Forelimb muscle (tissue), 1 donor: Measurements from ENCODE around the gene DNASE1L3. TPM values are rescaled to one million over a fixed set of nuclear protein-coding genes. Genes with fewer than 3 reads are reported as not detected.
"Not testable (repeated sequence)": the region's sequence is repeated elsewhere in the genome, so short reads cannot be mapped to it uniquely, and the experiment has no call there.

Source experiments
- DNase-seq: peaks from one replicate; pipeline ENCODE4 v3.0.0-alpha.2; 2013; ENCODE audit warnings: low read depth
- polyA plus RNA-seq: library from polyadenylated mRNA; unstranded; fragments of 120-200 nt; gene quantifications from one replicate; pipeline ENCODE4 v1.2.1, GENCODE V29; 2013; ENCODE audit not compliant: insufficient read length

The DNASE1L3 gene
- polyA plus RNA-seq, 1 donor, result 0.86 TPM

DNA sequence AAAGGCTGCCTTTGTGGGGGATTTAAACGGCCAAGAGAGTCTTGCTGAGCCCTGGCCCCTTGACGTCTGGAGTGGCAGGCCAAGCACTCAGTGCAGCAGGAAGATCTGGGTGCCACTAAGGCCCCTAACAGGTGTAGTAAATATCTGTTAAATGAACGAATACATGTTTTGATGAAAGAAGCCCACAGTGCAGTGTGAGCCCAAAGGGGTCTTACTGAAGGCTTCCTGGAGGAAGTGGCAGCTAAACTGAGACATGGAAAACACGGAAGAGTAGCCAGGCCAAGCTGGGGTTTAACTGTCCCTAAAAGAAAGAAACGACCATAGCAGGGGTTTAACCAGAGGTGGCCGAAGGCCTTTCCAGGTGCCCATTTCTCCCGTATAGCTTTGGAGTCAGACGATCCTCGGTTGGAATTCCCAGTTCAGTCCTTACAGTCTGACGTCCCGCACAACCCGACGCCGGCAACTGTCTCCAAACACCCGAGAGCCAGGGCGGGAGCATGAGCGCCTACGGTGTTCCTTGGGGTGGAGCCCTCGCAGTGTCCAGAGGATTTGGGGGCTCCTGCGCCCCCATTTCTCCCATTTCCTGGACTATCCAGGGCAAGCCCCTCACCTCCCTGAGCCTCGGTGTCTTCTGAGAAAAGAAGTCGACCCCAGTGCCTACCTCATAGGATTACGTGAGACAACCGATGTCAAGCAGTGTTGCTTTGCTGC is 25.9 kb upstream of the DNASE1L3 start:
- no peak for DNase-seq

DNA sequence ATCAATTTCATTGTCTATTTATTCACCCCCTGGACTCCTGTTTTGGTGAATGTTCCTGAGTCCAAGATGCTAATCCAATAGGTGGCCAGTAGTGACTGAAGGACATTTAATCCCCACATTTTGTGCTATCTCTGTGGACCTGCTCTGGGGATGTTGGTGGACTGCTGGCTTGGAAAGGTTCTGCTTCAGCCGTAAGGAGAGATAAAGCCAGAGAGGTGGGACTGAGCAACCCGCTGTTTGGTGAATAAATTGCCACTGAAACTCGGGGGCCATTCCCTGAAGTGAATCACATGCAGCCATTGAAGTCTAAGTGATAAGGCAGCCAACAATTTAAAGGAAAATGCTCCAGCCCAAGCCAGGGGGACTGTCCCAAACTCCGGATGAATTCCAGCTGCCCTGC is 25.2 kb upstream of the DNASE1L3 start:
- DNase-seq, result no peak

DNA sequence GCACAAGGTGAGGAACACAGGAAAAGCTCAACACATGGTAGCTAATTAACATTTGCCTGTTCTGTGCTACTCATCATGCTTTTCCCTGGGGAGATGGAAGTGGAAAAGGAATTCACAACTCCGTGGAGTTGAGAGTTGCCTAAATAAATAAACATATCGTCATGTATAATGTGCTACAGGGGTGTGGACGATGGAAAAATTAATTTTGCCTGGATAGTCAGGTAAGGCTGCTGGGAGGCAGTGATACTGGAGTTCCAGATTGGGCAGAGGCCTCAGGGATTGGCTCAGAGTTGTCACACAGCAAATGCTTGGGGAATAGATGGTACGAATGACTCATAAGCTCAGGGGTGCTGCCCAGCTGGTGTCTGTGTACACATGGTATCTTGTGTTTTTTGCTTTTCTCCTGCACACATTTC is 23.8 kb upstream of the DNASE1L3 start:
- DNase-seq, result no peak

DNA sequence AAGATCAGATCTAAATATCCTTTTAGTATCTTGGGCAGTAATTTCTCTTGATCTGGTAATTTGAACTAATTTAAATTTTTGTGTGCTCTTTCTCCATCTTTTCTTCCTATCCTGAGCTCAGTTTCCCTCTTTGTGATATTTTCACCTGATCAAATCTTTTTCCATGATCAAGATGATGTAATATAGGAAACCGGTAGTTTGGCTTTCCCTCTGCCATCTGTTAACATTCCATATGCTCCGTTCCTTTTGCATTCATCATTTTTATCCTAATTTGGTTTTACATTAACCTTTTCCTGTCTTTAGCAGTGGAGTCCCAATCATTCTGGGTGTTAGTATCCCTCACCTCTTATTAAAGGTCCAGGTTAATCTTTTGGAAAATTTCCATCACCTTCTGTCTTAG is 20.9 kb upstream of the DNASE1L3 start:
- DNase-seq, result no peak

DNA sequence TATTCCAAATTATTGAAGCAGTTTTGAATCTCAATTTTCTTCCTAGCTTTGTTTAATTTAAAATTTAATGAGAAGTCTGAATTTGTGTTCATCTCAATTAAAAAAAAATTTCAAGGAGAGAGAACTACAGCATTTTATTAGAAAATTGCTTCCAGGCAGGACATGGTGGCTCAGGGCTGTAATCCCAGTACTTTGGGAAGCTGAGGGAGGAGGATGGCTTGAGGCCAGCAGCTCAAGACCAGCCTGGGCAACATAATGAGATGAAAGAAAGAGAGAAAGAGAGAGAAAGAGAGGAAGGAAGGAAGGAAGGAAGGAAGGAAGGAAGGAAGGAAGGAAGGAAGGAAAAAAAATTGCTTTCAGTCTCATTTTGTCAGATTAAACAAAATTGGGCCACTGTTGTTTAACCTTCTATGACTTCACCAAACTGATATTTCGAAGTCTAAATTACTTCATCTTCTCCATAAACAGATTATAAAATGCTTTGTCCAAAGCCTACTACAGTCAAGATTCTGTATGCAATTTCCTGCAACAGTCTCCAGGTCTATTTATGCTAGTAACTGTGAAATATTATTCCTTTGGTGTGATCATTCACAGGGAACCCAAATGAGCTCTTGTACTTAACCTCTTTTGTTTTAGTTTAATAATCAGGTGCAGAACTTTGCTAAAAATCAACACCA is 20.2 kb upstream of the DNASE1L3 start:
- DNase-seq, result no peak

DNA sequence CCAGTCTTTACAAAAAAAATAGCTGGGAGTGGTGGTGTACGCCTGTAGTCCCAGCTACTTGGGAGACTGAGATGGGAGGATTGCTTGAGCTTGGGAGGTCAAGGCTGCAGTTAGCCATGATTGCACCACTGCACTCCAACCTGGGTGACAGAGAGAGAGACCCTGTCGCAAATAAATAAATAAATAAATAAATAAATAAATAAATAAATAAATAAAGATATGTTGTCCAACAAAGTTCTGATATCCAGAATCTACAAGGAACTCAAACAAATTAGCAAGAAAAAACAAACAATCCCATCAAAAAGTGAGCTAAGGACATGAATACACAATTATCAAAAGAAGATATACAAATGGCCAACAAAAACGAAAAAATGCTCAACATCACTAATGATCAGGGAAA is 17.2 kb upstream of the DNASE1L3 start:
- not testable (repeated sequence) for DNase-seq

DNA sequence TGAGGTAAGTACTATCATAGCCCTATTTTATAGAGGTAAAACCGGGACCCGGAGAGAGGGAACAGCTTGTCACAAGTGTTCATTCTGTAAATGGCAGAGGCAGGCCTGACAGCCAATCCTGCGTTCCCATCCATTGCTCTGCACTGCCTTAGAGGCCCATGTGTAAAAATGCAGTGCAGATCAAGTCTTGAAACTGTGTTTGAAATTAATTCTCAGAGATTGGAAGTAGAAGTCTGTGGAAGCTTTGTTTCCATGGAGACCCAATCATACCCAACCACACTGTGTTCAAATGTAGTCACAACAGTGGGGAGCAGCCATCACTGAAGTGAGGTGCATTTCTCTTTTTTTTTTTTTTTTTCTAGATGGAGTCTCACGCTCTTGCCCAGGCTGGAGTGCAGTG is 13.1 kb upstream of the DNASE1L3 start:
- no peak for DNase-seq

DNA sequence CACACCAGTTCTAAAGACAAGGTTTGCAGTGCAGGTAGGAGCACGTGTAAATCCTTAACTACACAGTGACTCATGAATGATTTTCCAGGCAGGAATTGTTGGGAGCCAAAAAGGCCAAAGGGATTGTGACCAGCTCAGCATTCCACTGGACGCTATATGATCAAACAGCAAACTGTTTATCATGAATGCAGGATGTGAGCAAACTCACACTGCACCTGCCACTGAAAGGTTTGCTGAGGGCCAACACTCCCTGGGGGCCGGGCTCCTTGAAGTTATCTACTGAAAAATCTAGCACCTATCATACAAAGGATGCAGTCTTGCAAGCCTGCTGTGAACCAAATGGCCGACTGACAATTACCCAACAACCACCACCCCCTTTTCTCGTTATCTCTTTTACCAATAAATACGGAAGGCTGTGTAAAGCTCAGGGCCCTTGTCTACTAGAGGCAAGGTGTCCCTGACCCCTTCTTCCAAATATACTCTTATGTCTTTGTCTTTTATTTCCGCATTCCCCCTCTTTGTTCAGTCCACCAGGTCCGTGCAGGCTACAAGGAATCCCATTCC is 11.5 kb upstream of the DNASE1L3 start:
- no peak for DNase-seq

DNA sequence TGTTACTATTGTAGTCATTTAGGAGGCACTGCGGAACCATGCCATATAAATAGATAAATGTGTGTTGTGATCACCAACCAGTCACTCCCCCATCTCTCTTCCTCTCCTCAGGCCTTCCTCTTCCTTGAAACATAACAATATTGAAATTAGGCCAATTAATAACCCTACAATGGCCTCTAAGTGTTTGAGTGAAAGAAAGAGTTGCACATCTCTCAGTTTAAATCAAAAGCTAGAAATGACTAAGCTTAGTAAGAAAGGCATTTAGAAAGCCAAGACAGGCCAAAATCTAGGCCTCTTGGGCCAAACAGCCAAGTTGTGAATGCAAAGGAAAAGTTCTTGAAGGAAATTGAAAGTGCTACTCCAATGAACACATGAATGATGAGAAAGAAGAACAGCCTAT is 8.1 kb upstream of the DNASE1L3 start:
- no peak for DNase-seq

DNA sequence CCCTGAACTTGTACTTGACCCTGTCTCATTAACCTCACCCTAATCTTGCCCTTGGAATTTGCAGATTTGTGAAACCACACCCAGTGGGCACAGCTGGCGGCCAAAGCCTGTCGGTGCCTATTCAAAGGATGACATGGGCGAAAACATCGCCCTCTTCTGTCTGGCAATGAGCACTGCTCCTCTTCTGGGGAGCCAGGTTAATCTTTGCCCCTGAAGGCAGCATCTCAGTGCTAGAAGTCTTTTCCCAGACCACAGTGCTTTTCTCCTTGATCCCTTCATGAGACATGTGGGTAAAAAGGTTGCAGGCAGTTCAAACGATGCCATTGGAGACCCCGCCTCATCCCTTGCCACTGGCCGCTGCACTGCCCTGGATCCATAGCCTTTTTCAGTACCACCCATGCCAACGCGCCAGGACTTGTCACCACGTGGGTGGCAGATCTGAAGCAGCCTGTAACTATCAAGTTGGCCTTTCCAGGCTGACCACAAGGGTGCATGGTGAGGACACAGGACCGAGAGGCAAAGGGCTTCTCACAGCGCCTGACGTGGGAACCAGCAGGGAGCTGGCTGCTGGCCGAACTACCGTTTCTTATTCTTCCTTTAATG is 6.5 kb upstream of the DNASE1L3 start:
- DNase-seq, result no peak

DNA sequence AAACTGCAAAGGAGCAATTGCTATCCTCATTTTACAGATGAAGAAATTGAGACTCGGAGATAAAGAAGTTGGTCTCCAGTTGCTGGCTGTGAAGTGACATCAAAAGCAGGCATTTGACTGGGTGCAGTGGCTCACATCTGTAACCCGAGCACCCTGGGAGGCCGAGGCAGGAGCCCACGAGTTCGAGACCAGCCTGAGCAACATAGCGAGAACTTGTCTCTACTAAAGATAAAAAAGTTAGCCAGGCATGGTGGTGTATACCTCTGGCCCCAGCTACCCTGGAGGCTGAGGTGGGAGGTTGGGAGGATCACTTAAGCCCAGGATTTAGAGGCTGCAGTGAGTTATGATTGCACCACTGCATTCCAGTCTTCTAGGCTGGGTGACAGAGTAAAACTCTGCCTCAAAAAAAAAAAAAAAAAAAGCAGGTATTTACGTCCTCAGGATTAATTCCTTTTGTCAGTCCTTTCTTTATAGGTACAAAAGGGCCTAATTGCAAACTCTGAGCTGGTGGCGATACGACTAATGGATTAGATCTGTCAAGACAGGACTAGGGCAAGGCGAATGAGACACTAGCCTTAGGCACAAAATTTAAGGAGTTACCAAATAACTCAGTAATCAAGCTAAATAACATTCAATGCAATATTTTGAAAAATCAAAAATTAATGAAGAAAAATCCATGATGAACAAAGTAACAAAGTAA is 5.9 kb upstream of the DNASE1L3 start:
- no peak for DNase-seq

DNA sequence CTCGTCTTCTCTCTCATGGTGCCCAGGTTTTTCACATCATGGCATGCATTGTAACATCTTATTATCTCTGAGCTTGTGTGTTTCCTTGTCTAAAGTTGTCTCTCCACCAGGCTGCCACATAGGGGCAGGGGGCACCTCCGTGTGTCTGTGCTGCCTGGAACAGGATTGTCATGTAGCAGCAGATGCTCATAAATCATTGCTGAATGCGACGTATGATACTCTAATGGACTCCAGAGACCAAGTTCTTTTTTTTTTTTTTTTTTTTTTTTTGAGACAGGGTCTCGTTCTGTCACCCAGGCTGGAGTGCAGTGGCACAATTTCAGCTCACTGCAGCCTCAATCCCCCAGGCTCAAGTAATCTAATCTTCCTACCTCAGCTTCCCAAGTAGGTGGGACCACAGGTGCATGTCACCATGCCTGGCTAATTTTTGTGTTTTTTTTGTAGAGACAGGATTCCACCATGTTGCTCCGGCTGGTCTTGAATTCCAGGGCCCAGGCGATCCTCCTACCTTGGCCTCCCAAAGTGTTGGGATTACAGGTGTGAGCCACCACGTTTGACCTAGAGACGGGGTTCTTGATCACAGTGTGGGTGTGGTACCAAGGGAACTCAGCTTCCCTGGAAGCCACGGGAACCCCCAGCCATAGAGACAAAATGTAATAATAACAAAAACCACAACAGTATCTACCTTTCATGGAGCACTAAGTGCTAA is 4.7 kb upstream of the DNASE1L3 start:
- no peak for DNase-seq

DNA sequence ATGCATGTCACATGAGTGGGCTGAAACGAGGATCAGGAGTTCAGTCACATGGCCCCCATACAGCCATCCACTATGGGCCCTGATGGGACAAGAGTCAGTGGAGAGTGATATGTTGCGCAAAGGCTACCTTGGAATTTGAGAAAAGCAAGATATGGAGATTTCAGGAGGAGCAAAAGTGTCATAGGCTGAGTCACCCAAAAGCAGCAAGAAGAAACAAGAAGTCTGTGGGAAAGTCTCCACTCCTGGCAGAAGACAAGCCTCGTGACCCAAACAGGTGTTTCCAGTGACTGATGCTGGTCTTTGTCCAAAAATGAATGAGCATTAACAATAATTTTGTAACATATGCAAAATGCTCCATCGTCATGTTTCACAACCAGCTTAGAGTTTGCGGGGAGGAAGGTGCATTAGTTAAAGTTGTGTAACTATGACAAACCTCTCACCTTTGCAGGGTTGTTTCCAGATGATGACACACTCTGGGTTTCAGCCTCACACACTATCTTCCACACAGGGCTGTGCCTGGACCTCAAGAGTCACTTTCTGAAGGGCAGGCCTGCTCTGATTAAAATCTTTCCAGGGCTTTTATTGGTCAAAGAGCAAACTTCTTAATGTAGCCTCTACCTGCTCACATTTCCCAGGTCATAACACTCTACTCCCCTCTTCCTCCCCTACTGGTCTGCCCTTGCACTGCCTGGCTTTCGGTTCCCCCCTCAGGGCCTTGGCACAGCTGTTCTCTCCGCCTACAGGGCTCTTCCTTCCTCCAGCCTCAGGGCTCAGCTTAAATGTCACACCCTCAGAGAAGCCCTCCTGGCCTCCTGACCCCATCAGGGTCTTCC is 3.9 kb upstream of the DNASE1L3 start:
- no peak for DNase-seq

DNA sequence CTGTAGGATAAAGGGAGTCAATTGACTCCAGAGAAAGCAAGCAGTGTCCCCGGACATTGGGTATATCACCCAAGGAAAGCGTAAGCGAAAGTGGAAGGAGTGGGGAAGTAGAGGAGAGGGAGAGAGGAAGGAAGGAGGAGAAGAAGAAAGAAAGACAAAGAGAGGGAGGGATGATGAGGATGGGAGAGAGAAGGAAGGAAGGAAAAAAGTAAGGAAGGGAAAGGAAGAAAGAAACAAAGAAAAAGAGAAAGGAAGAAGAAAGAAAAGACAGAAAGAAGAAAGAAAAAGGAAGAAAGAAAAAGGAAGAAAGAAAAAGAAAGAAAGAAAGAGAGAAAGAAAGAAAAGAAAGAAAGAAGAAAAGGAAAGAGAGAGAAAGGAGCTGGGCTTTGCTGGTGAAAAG is 839 bp downstream of the DNASE1L3 start:
- no peak for DNase-seq

DNA sequence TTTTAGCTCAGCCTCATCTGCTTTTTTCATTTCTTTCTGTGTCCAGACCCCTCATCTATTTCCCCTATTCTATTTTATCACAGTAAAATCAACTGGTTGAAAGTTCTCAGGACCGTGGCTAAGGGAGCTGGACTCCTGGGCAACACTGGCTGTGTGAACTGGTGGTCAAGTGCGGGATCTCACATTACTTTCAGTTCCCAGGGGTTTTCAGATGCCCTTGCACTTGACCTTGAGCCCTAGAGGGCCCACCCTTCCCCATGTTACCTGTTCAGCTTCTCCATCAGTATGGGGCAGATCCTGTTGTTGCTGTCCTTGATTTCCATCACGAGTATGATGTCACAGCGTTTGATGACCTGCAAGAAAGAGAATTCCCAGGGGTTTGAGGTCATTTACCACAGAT is 2.8 kb downstream of the DNASE1L3 start:
- DNase-seq, result no peak

DNA sequence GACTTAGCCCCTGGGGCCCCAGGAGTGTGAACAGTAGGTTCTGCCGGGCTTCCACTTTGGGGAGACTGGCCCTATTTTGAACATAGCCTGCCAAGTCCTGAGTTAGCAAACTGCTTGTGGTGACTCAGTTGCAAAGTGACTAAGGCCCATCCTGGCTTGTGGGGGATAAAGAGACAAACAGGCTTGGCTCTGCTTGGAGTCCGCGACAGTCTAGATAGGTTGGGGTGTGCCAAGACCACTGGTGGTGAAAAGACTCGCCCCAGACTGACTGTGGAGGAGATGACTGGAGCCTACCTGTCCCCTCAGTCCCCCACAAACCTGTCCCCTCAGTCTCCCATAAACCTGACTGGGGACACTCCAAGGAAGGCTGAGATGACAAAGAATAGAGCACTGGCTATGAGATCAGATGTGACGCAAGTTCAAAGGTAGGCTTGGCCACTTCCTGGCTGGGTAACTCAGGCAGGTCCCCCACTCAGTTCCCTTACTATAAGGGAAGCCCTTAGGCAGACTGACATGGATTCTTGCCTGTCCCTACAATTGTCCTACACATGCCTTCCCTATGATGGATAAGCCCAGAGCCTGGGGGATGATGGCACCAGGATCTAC is 4.3 kb downstream of the DNASE1L3 start:
- DNase-seq, result no peak

DNA sequence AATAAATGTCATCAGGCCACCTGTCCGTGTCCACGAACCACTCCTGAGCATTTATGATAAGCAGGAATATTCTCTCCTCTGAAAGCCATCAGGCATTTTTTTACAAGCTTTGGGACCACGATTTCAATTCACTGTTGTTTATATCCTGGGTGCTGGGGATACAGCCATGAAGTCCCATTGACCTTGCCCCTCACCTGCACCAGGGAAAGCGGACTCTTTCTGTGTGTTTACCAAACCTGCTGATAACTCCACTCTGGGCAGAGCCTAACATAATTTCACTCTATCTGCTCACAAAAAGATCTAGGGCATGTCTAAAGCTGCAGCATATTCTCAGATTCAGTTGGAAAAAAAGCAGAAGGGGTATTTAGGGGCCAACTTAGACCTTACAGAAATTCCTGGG is 4.8 kb downstream of the DNASE1L3 start:
- no peak for DNase-seq

DNA sequence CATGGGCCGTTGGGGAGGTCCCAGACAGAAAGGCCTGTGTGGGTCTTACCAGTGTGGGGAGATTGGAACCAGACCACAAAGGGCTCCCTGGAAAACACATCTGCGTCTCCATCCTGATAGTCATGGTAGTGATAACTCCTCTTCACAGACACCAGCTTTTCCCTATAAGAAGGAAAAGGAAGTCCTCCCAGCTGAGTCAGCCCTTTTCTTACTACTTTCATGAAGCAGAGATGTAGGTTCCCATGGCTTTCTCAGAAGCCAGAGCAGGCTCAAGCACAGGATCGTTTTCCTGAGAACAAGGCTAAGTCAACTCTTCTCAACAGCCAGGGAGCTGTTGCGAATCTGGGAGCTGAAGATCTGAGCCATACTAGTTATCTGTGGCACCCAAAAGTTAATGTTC is 6.1 kb downstream of the DNASE1L3 start:
- DNase-seq, result no peak

DNA sequence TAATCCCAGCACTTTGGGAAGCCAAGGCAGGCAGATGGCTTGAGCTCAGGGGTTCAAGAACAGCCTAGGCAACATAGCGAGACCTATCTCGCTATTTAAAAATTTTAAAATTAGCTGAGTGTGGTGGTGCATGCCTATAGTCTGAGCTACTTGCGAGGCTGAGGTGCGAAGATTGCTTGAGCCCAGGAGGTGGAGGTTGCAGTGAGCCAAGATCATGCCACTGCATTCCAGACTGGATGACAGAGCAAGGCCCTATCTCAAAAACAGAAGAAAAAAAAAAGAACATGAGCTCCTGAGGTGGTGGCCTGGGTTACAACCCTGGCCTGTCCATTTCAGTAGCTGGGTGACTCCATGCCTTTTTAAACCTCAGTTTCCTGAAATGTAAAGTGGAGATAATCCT is 7.2 kb downstream of the DNASE1L3 start:
- DNase-seq, result no peak

DNA sequence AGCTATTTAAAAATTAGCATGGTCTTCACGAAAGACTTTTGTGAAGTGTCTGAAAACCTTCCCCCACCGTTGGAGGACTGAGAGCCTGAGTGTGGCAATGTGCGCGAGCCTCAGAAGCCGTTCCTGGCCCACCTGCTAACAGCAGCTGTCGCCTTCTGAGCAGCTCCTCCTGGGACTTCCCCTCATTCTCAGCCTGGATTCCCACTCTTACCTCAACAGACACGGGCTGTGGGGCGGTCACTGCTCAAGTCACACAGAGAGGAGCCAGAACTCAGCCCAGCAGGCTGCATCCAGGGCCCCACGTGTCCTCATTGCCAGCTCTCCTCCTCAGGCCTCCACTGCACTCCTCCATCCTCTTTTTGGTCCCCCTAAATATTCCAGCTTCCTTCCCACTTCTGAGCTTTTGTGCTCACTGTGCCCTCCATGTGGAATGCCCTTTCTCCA is 7.8 kb downstream of the DNASE1L3 start:
- DNase-seq, result no peak
